K562 (cell line): Measurements from ENCODE around the gene SMIM22. TPM values are rescaled to one million over a fixed set of nuclear protein-coding genes. Genes with fewer than 3 reads are reported as not detected.

Experiments used
- DNMT1 ChIP-seq: fragments of 450-650 bp; IDR thresholded peaks from 2 replicates; pipeline ENCODE4 v1.6.1; 2016; ENCODE audit warnings: antibody characterized with exemption, mild to moderate bottlenecking
- EP400 ChIP-seq: fragments of 450-650 bp; IDR thresholded peaks from 2 replicates; pipeline ENCODE4 v1.6.1; 2017; ENCODE audit warnings: antibody characterized with exemption, mild to moderate bottlenecking, moderate library complexity
- ILK ChIP-seq: fragments of 450-650 bp; IDR thresholded peaks from 2 replicates; pipeline ENCODE4 v1.6.1; 2016; ENCODE audit warnings: missing genetic modification characterization, low read depth, mild to moderate bottlenecking, missing compliant biosample characterization, moderate library complexity, borderline replicate concordance
- TAL1 ChIP-seq: fragments of 450-650 bp; IDR thresholded peaks from 2 replicates; pipeline ENCODE4 v1.6.1; 2016; ENCODE audit warnings: mild to moderate bottlenecking
- ZBED1 ChIP-seq: IDR thresholded peaks from 2 replicates; pipeline ENCODE4 v1.6.1; 2014
- polyA plus RNA-seq, 8 experiments: library from polyadenylated mRNA; depleted of rRNA in 4 of 8; stranded (reverse) in 5 of 8; unstranded in 3 of 8; fragments of >200 nt; fragmentation: Nextera tagmentation in 2 of 8; fragmentation: Illumina TruSeq in 1 of 8; extraction: Ambion mirVana in 2 of 8; extraction: Trizol in 1 of 8; gene quantifications; 2 replicates each; pipeline versions ENCODE4 v1.2.1 to v1.2.3, GENCODE V29; 2011 to 2014; ENCODE audit warnings: inconsistent platforms in 1 of 8, missing spikeins in 1 of 8
- total RNA-seq, 7 experiments: library from RNA; depleted of rRNA in 6 of 7; stranded (reverse); fragments of >200 nt in 6 of 7; fragmentation: Illumina TruSeq in 2 of 7; extraction: Trizol in 2 of 7; gene quantifications; 2 replicates each; pipeline versions ENCODE4 v1.2.1 to v1.2.3, GENCODE V29; 2011 to 2021; ENCODE audit warnings: low replicate concordance in 1 of 7
- TF ChIP-seq, protein P1 (sequence below), 2 experiments: fragments of 450-650 bp; formaldehyde crosslinking in 1 of 2; IDR thresholded peaks; 2 replicates each; pipeline versions ENCODE4 v1.4.0 to v1.6.1; 2014 to 2020; ENCODE audit warnings: mild to moderate bottlenecking in 2 of 2, borderline replicate concordance in 1 of 2, low read depth in 1 of 2
- TF ChIP-seq, protein P2 (sequence below): fragments of 450-650 bp; IDR thresholded peaks from 2 replicates; pipeline ENCODE4 v1.6.1; 2017; ENCODE audit warnings: antibody characterized with exemption, mild to moderate bottlenecking
- TF ChIP-seq, protein P3 (sequence below): fragments of 450-650 bp; IDR thresholded peaks from 2 replicates; pipeline ENCODE4 v1.6.1; 2016; ENCODE audit warnings: missing biosample characterization, missing genetic modification characterization
- TF ChIP-seq, protein P4 (sequence below): fragments of 450-650 bp; formaldehyde crosslinking; IDR thresholded peaks from 2 replicates; pipeline ENCODE4 v1.4.0; 2020; ENCODE audit warnings: mild to moderate bottlenecking, mixed read lengths

The SMIM22 gene
- total and polyA plus RNA-seq, 9 of the 15 experiments (the other 6 are each of a cell fraction or from before 2014, with no cell fraction given) = not detected

DNA sequence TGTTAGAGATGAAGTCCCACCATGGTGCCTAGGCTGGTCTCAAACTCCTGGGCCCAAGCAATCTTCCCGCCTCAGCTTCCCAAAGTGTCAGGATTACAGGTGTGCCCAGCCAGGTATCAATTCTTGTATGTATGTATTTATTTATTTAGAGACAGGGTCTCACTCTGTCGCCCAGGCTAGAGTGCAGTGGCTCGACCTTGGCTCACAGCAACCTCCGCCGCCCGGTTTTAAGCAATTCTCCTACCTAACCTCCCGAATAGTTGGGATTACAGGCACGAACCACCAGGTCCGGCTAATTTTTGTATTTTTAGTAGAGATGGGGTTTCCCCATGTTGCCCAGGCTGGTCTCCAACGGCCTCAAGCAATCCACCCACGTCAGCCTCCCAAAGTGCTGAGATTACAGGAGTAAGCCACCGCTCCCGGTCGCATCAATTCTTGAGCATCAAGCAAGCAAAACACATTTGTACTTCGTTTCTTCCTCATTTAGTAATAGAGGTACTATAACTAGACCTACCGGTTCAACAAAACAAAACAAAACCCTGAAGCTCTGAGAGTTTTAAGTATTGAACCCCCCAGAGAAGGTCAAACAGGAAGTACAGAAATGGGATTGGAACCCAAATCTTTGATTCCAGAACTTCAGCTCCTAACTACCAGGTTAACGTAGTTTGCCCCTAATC is 27.2 kb upstream of the SMIM22 start (continued):
- 0 out of 2 replicates have a peak, but pooled peaks have one; percentile 62 for TF ChIP-seq DNMT1
- no peak for TF ChIP-seq ILK
- TF ChIP-seq, protein P1, sequence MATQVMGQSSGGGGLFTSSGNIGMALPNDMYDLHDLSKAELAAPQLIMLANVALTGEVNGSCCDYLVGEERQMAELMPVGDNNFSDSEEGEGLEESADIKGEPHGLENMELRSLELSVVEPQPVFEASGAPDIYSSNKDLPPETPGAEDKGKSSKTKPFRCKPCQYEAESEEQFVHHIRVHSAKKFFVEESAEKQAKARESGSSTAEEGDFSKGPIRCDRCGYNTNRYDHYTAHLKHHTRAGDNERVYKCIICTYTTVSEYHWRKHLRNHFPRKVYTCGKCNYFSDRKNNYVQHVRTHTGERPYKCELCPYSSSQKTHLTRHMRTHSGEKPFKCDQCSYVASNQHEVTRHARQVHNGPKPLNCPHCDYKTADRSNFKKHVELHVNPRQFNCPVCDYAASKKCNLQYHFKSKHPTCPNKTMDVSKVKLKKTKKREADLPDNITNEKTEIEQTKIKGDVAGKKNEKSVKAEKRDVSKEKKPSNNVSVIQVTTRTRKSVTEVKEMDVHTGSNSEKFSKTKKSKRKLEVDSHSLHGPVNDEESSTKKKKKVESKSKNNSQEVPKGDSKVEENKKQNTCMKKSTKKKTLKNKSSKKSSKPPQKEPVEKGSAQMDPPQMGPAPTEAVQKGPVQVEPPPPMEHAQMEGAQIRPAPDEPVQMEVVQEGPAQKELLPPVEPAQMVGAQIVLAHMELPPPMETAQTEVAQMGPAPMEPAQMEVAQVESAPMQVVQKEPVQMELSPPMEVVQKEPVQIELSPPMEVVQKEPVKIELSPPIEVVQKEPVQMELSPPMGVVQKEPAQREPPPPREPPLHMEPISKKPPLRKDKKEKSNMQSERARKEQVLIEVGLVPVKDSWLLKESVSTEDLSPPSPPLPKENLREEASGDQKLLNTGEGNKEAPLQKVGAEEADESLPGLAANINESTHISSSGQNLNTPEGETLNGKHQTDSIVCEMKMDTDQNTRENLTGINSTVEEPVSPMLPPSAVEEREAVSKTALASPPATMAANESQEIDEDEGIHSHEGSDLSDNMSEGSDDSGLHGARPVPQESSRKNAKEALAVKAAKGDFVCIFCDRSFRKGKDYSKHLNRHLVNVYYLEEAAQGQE (IDR thresholded peaks at IDR 0.05; ENCODE audit: borderline replicate concordance) = no peak
- TF ChIP-seq, protein P1 (CRISPR knock-in tag; IDR thresholded peaks at IDR 0.05; ENCODE audit: low read depth) = no peak
- TF ChIP-seq, protein P2, sequence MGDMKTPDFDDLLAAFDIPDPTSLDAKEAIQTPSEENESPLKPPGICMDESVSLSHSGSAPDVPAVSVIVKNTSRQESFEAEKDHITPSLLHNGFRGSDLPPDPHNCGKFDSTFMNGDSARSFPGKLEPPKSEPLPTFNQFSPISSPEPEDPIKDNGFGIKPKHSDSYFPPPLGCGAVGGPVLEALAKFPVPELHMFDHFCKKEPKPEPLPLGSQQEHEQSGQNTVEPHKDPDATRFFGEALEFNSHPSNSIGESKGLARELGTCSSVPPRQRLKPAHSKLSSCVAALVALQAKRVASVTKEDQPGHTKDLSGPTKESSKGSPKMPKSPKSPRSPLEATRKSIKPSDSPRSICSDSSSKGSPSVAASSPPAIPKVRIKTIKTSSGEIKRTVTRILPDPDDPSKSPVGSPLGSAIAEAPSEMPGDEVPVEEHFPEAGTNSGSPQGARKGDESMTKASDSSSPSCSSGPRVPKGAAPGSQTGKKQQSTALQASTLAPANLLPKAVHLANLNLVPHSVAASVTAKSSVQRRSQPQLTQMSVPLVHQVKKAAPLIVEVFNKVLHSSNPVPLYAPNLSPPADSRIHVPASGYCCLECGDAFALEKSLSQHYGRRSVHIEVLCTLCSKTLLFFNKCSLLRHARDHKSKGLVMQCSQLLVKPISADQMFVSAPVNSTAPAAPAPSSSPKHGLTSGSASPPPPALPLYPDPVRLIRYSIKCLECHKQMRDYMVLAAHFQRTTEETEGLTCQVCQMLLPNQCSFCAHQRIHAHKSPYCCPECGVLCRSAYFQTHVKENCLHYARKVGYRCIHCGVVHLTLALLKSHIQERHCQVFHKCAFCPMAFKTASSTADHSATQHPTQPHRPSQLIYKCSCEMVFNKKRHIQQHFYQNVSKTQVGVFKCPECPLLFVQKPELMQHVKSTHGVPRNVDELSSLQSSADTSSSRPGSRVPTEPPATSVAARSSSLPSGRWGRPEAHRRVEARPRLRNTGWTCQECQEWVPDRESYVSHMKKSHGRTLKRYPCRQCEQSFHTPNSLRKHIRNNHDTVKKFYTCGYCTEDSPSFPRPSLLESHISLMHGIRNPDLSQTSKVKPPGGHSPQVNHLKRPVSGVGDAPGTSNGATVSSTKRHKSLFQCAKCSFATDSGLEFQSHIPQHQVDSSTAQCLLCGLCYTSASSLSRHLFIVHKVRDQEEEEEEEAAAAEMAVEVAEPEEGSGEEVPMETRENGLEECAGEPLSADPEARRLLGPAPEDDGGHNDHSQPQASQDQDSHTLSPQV = no peak
- no peak for TF ChIP-seq EP400
- TF ChIP-seq, protein P3, sequence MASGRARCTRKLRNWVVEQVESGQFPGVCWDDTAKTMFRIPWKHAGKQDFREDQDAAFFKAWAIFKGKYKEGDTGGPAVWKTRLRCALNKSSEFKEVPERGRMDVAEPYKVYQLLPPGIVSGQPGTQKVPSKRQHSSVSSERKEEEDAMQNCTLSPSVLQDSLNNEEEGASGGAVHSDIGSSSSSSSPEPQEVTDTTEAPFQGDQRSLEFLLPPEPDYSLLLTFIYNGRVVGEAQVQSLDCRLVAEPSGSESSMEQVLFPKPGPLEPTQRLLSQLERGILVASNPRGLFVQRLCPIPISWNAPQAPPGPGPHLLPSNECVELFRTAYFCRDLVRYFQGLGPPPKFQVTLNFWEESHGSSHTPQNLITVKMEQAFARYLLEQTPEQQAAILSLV (tag) = no peak
- TF ChIP-seq ZBED1 = no peak
- TF ChIP-seq, protein P4, sequence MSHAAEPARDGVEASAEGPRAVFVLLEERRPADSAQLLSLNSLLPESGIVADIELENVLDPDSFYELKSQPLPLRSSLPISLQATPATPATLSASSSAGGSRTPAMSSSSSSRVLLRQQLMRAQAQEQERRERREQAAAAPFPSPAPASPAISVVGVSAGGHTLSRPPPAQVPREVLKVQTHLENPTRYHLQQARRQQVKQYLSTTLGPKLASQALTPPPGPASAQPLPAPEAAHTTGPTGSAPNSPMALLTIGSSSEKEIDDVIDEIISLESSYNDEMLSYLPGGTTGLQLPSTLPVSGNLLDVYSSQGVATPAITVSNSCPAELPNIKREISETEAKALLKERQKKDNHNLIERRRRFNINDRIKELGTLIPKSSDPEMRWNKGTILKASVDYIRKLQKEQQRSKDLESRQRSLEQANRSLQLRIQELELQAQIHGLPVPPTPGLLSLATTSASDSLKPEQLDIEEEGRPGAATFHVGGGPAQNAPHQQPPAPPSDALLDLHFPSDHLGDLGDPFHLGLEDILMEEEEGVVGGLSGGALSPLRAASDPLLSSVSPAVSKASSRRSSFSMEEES (CRISPR knock-in tag) = no peak
- no peak for TF ChIP-seq TAL1
